DMS153 treated with DMSO at 0.1 percent for 48 hours (cell line): ENCODE results near the gene RSPRY1.
"Not testable (repeated sequence)": the region's sequence is repeated elsewhere in the genome, so short reads cannot be mapped to it uniquely, and the experiment has no call there.

Experiments used
- DNase-seq: peaks from one replicate; lab custom pipeline; 2025; ENCODE audit not compliant: unreplicated experiment; lab: John Stamatoyannopoulos, UW

RSPRY1 gene

DNA sequence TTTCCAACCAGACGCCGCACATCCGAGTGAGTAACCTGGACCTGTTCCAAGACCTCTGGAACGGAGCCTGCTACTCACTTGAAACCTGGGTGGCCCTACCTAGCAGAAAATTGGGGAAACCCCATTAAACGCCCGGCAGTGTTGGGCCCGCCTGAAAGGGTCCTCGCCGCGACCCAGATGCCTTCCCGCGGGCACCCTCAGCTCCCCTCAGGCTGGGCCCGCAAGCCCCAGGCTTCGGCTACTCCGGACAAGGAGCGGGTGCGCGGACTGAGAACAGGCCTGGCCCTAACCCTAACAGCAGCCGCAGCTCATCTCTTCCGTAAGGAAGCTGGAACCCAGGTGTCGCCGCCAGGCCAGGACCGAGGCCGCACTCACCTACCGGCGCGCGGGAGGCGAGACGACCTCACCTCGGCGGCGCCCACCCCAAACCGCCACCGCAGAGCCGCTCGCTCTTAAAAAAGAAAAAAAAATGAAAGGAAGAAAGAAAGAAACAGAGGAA, 634 bp upstream of the RSPRY1 start:
- DNase-seq: no peak

GRCh38 chr16:57186872-57187854, 1.0 kb downstream of the RSPRY1 start:
- DNase-seq: no peak

DNA sequence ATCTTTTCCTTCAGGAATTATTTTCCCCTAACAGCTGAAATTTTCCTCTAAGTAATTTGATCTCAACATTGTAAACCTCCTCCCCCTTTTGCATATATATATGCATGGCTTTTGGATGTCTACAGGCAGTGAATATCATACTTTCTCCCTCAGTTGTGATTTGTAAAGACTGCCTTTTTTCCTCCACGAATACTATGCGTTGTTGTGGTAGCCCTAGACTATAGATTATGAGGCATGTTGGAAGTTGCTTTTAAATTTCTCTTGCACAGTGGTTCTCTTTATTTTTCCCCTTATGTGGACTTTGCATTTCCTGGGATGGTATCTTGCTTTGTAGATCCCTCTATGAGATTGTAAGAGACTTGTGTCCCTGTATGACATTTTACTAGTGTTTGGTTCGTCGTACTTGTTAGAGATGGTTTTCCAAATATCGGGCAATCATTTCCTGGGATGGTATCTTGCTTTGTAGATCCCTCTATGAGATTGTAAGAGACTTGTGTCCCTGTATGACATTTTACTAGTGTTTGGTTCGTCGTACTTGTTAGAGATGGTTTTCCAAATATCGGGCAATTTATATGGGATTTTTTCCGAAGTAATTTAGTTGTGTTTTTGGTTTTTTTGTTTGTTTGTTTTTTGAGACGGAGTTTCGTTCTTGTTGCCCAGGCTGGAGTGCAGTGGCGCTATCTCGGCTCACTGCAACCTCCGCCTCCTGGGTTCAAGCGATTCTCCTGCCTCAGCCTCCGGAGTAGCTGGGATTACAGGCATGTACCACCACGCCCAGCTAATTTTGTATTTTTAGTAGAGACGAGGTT, 2.0 kb downstream of the RSPRY1 start:
- not testable (repeated sequence) for DNase-seq

DNA sequence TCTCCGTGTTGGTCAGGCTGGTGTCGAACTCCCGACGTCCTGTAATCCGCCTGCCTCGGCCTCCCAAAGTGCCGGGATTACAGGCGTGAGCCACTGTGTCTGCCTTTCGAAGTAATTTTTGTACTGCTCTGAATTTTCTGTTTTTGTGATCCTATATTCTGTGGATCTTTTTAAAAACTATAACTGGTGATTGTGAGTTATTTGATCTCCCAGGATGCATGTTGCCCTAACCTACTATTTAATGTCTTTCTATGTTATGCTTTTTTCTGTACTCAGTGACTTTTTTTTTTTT, 2.5 kb downstream of the RSPRY1 start:
- DNase-seq: no peak

DNA sequence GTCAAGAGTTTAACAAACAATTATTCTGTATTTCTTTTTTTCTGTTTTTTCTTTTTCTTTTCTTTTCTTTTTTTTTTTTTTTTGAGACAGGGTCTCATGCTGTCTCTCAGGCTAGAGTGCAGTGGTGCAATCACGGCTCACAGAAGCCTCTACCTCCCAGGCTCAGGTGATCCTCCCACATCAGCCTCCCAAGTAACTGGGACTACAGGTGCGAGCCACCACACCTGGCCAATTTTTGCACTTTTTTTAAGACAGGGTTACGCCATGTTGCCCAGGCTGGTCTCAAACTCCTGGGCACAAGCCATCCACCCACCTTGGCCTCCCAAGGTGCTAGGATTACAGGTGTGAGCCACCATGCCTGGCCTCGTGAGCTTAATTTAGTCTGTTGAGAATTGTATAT, 3.4 kb downstream of the RSPRY1 start:
- DNase-seq: not testable (repeated sequence)

DNA sequence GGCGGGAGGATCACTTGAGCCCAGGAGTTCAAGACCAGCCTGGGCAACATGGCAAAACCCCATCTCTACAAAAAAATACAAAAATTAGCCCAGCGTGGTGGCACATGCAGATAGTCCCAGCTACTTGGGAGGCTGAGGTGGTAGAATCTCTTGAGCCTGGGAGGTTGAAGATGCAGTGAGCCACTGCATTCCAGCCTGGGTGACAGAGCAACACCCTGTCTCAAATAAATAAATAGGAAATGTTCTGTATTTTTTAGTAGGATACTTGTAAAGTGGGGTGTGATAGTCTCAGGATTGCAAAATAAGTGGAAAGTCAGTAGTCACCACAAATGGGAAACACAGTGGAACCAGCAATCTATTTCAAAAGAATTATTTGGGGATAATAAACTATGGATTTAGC, 4.0 kb downstream of the RSPRY1 start:
- DNase-seq: no peak

DNA sequence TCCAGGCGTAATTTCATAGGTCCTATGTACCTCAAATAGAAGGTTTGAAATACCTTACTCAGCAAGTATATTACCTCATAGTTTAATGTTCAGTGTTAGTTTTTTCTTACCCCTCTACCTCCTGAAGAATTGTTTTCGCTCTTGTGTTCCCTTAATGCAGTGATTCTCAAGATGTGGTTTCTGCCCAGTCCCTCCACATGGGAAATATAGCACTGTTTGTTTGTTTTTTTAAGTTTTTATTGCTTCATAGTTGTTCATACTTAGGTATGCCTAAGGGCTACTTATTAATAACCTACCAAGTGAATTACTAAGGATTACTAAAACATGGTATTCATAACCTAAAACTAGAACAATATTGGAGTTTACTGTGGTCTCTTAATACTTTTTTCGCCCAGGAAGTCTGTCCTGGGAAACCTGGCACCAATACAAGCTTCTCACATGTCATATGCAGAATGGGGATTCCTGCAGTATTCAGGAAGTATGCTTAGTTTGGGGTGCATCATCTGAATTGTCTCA, 5.0 kb downstream of the RSPRY1 start:
- no peak for DNase-seq

DNA sequence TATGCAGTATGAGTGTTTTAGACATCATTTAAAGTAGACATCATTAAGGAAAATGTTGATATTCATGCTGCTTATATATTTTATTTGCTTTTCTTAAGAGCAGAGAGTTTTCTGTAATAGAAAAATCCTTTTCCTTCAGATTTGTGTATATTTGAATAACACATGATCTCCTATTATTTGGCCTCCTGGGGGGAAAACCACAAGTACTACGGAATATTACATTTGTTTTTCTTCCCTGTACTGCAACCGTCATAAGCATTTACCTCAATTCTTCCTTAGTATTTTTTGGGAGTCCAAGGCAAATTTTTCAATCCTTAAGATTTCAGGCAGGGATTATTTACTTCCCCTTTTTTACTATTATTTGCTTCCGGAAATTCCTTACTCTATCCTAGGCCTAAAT, 6.0 kb downstream of the RSPRY1 start:
- no peak for DNase-seq

- no peak for DNase-seq
These were observed 6.8 kb downstream of the RSPRY1 start for GRCh38 chr16:57192720-57193486.

GRCh38 chr16:57194512-57194911, 8.4 kb downstream of the RSPRY1 start:
- no peak for DNase-seq

GRCh38 chr16:57196286-57196685, 10.2 kb downstream of the RSPRY1 start:
- DNase-seq: no peak

- no peak for DNase-seq
These were observed 10.6 kb downstream of the RSPRY1 start for GRCh38 chr16:57196753-57197152.

GRCh38 chr16:57200321-57200720, 14.2 kb downstream of the RSPRY1 start:
- DNase-seq: not testable (repeated sequence)

- not testable (repeated sequence) for DNase-seq
These were observed 14.8 kb downstream of the RSPRY1 start for GRCh38 chr16:57200926-57201325.

- no peak for DNase-seq
These were observed 16.2 kb downstream of the RSPRY1 start for GRCh38 chr16:57202095-57202886.

DNA sequence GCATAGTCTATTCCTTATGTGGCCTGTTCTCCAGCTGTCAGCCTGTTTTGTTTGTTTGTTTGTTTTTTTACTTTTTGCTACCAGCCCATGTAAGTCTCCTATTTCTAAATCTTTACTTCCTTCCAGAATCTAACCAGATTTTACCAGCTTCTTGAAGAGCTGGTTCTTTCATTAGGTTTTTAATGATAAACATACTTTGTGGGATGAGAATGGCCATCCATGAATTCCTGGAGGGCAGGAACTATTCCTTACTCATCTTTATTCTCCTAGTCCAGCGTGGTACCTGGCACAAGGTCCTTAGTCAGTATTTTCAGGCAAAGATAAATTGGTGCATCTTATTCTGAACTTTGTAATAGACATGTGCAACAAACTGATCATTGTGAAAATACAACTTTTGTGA, 17.3 kb downstream of the RSPRY1 start:
- no peak for DNase-seq

DNA sequence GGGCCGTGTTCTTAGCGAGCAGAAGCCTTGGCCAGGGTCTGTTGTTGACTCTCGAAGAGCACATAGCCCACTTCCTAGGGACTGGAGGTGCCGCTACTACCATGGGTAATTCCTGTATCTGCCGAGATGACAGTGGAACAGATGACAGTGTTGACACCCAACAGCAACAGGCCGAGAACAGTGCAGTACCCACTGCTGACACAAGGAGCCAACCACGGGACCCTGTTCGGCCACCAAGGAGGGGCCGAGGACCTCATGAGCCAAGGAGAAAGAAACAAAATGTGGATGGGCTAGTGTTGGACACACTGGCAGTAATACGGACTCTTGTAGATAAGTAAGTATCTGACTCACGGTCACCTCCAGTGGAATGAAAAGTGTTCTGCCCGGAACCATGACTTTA, 18.5 kb downstream of the RSPRY1 start:
- DNase-seq: no peak

DNA sequence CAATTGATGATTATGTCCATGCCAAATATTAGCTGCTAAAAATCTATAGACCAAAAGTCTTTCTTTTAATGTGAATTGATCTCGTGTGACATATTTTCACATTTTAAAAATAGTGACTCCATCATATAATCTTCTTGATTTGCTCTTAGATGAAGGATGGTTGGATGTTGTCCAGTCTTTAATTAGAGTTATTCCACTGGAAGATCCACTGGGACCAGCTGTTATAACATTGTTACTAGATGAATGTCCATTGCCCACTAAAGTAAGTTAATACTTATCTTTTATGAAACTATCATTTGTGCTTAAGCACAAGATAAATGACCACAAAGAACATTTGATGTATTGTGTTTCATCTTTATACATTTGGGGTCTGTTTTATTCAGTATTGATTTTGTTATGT, 22.8 kb downstream of the RSPRY1 start:
- DNase-seq: no peak

DNA sequence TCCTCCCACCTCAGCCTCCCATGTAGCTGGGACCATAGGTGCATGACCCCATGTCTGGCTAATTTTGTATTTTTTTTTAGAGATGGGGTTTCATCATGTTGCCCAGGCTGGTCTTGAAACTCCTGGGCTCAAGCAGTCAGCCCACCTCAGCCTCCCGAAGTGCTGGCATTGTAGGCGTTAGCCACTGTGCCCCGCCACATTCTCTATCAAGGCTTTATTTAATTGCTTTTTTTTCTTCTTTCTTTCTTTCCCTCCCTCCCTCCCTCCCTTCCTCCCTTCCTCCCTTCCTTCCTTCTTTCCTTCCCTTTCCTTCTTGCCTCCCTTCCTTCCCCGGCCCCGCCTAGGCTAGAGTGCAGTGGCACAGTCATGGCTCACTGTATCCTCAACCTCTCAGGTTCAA, 23.7 kb downstream of the RSPRY1 start:
- no peak for DNase-seq

GRCh38 chr16:57213462-57213861, 27.3 kb downstream of the RSPRY1 start:
- DNase-seq: no peak
